ENCODE measurements around the gene PPP4R1.
A peak's percentile ranks its signal among the peaks of the same experiment; 100 is the strongest.

Gene PPP4R1

DNA sequence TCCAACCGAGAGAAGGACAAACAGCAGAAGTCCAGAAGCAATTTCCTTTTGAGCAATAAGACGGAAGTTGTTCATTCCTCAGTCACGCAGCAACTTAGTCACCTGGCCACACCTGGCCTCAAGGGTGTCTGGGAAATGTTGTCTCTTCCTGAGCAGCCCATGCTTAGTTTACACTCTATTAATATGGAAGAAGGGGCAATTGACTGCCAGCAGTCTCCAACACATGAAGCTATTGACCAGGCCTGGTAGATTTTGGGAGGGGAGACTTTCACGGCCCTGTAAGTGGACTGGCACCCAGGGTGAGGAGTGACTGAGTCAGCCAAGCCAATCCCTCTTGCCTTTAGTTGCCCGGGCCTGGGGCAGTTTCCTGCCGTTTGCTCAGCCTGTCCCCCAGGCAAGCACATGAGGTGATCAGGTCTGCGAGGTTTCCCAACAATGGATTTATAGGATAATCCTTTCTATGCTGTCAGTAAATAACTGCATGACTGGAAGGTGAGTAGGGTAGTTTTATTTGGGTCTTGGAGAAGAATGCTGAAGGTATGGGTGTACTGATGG lies 43.8 kb upstream of the PPP4R1 start:
- DNase-seq, result no peak
- H3K9me3 ChIP-seq, result no peaks in the 10 kb centered on the region
- peaks cover 0 to 19% (median 3%) of the 10 kb centered on the region in 4 donors for H3K4me1 ChIP-seq
- no peaks in the 10 kb centered on the region for H3K27me3 ChIP-seq
- H3K4me3 ChIP-seq, result no peak overlapping the region
- H3K27ac ChIP-seq, result no peak overlapping the region
- H3K36me3 ChIP-seq, result no peaks in the 10 kb centered on the region
- intact Hi-C loops (cut with DNase I; ENCODE audit: low total_unique reads), result no loop called here
- TF ChIP-seq, protein P1, sequence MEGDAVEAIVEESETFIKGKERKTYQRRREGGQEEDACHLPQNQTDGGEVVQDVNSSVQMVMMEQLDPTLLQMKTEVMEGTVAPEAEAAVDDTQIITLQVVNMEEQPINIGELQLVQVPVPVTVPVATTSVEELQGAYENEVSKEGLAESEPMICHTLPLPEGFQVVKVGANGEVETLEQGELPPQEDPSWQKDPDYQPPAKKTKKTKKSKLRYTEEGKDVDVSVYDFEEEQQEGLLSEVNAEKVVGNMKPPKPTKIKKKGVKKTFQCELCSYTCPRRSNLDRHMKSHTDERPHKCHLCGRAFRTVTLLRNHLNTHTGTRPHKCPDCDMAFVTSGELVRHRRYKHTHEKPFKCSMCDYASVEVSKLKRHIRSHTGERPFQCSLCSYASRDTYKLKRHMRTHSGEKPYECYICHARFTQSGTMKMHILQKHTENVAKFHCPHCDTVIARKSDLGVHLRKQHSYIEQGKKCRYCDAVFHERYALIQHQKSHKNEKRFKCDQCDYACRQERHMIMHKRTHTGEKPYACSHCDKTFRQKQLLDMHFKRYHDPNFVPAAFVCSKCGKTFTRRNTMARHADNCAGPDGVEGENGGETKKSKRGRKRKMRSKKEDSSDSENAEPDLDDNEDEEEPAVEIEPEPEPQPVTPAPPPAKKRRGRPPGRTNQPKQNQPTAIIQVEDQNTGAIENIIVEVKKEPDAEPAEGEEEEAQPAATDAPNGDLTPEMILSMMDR (IDR thresholded peaks at IDR 0.05), result no peak

DNA sequence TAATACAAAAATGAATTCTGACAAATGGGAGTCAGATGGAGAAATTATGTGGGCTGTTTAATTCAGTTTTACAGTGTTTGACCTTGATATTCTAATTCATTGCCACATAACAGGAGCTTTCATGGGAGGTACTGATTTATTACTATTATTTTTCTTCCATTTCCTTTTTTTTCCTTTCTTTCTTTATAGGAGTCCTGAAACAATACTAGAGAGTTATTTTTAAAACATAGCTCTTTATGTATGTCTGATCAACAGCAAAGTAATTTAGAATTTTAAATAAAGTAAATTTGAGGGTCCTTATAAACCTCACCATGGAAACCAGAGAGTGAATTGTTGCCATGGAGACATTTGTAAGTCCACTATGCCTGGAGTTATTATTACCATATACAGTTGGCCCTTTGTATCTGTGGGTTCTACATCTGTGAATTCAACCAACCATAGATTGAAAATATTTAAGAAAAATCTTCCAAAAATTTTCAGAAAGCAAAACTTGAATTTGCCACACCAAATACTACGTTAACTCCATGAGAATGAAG lies 40.9 kb upstream of the PPP4R1 start:
- intact Hi-C loops (cut with DNase I; ENCODE audit: low total_unique reads), result no loop called here
- no peaks in the 10 kb centered on the region for H3K36me3 ChIP-seq

DNA sequence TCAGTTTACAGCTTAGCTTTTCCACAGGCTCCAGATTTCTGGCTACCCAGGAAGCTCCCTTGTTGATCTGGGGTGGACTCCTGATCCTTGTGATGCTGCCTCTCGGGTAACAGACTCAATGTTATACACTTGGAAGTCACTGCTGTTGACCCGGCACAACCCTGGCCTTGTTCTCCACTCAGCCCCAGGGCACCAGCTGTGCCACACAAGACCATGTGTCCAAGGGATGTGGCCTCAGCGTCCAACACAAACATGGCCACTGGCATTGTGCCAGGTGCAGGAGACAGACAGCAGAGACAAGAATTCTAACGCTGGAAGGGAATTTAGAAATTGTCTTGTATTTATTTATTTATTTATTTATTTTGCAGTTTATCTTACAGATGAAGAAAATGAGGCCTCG lies 39.0 kb upstream of the PPP4R1 start:
- Histone ChIP-seq H3K4me1 (peaks cover 0 to 13% (median 8%) of the 10 kb centered on the region in 4 donors), H3K9me3 (no peaks in the 10 kb centered on the region), H3K36me3 (no peaks in the 10 kb centered on the region), H3K27ac (peak overlapping the region; percentile 59 to 60), H3K4me3 (no peak overlapping the region), H3K27me3 (no peaks in the 10 kb centered on the region)
- DNase-seq, result peak; percentile 71 to 93
- TF ChIP-seq, protein P1 (IDR thresholded peaks at IDR 0.05), result no peak
- intact Hi-C loops (cut with DNase I; ENCODE audit: low total_unique reads), result no loop called here

More for the DNA sequence above, 40.9 kb upstream of the PPP4R1 start:
- Histone ChIP-seq H3K9me3 (no peaks in the 10 kb centered on the region), H3K27ac (no peak overlapping the region), H3K27me3 (no peaks in the 10 kb centered on the region), H3K4me1 (peaks cover 0 to 21% (median 8%) of the 10 kb centered on the region in 4 donors), H3K4me3 (no peak overlapping the region)
- TF ChIP-seq, protein P1 (IDR thresholded peaks at IDR 0.05), result no peak
- DNase-seq, result no peak

DNA sequence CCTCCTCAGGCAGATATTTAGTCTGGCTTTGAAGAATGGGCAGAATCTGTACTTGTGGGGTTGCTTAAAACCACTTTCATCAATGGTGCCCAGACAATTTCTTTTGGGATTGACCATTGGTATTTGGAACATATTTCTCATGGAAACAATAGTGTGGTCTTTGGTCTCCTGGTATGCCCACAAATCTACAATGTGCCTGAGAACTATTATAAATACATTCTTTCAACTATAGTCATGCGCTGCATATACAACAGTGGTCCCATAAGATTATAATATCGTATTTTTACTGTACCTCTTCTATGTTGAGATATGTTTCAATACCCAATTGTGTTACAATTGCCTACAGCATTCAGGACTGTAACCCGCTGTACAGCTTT lies 34.8 kb upstream of the PPP4R1 start:
- Histone ChIP-seq H3K4me1 (peaks cover 0 to 18% (median 8%) of the 10 kb centered on the region in 4 donors), H3K36me3 (no peaks in the 10 kb centered on the region), H3K27ac (no peak overlapping the region), H3K4me3 (no peak overlapping the region), H3K27me3 (no peaks in the 10 kb centered on the region), H3K9me3 (no peaks in the 10 kb centered on the region)
- TF ChIP-seq, protein P1 (IDR thresholded peaks at IDR 0.05), result no peak
- intact Hi-C loops (cut with DNase I; ENCODE audit: low total_unique reads), result no loop called here
- no peak for DNase-seq

DNA sequence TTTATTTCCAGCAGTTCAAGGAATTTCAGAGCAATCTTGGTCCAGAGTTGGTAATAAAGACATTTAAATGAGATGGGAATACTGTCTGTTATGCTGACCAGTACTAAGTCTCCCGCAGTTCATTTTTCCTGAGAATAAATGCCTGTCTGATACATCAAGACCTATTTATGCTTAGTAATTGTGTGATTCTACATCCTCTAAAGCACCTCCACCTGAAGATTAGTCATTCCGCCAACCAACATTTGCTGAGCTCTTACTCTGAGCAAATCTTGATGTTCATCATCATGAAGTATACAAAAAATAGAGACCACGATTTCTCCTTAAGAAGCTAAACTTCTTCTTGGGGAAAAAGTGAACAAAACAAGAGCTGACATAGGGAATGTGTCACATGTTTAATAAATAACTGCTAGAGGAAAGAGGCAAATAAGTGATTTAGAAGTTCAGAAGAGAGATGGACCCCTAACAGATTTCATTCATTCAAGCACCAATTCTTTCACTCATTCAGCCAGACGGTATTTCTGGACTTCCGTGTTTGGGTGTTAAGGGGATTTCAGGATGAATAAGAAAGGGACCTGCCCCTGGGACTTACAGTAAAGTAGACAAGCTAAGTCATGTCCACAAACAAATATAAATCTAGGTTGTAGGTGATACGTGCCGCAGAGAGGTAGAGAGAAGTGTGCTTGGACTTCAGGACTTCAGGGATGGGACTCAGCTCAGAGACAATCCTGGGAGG lies 34.2 kb upstream of the PPP4R1 start:
- Histone ChIP-seq H3K36me3 (no peaks in the 10 kb centered on the region), H3K27me3 (no peaks in the 10 kb centered on the region), H3K4me3 (no peak overlapping the region), H3K27ac (no peak overlapping the region), H3K4me1 (peaks cover 0 to 20% (median 8%) of the 10 kb centered on the region in 4 donors), H3K9me3 (no peaks in the 10 kb centered on the region)
- TF ChIP-seq, protein P1 (IDR thresholded peaks at IDR 0.05), result no peak
- intact Hi-C loops (cut with DNase I; ENCODE audit: low total_unique reads), result no loop called here
- DNase-seq, result no peak

Data from tibial artery (tissue), 4 donors.